ENCODE measurements around the gene BTG1. TPM values are rescaled to one million over a fixed set of nuclear protein-coding genes. Genes with fewer than 3 reads are reported as not detected.
"Not testable (repeated sequence)": the region's sequence is repeated elsewhere in the genome, so short reads cannot be mapped to it uniquely, and the experiment has no call there.

Gene BTG1
- total RNA-seq, 2 experiments from 2014 or later: 113 to 118 TPM

GRCh38 chr12:92140156-92140555 lies 5.5 kb downstream of the BTG1 start:
- CTCF ChIA-PET: no interaction called here

GRCh38 chr12:92139634-92140150 lies 6.0 kb downstream of the BTG1 start:
- ChIA-PET POLR2A (interaction anchor here (1.0 kb wide), 1 partner anchor 110 kb away, joined by 3 read pairs; no protein-coding TSS in a partner anchor), CTCF (no interaction called here)
- Mint-ChIP-seq H3K27ac (peak overlapping the region; percentile 76), H3K4me1 (ENCODE audit: low read depth) (peaks cover 51% of the 10 kb centered on the region), H3K4me3 (peak overlapping the region; percentile 100), H3K9me3 (ENCODE audit: insufficient read depth) (no peaks in the 10 kb centered on the region), H3K27me3 (ENCODE audit: low read depth) (no peaks in the 10 kb centered on the region), H3K36me3 (ENCODE audit: low read depth) (peaks cover 88% of the 10 kb centered on the region)
- ATAC-seq (no peak), DNase-seq (no peak)

More at GRCh38 chr12:92140156-92140555, 5.5 kb downstream of the BTG1 start:
- no peaks in the 10 kb centered on the region for H3K9me3 Mint-ChIP-seq (ENCODE audit: insufficient read depth)
- no peak for DNase-seq
- no peak for ATAC-seq
- H3K27me3 Mint-ChIP-seq (ENCODE audit: low read depth): no peaks in the 10 kb centered on the region
- POLR2A ChIA-PET: interaction anchor here (1.0 kb wide), 1 partner anchor 110 kb away, joined by 3 read pairs; no protein-coding TSS in a partner anchor
- peaks cover 85% of the 10 kb centered on the region for H3K36me3 Mint-ChIP-seq (ENCODE audit: low read depth)
- H3K4me3 Mint-ChIP-seq: peak overlapping the region; percentile 100
- H3K4me1 Mint-ChIP-seq (ENCODE audit: low read depth): peaks cover 47% of the 10 kb centered on the region
- peak overlapping the region; percentile 76 for H3K27ac Mint-ChIP-seq

- Mint-ChIP-seq H3K4me3 (peak overlapping the region; percentile 100), H3K27me3 (ENCODE audit: low read depth) (no peaks in the 10 kb centered on the region), H3K4me1 (ENCODE audit: low read depth) (peaks cover 62% of the 10 kb centered on the region), H3K36me3 (ENCODE audit: low read depth) (peaks cover 78% of the 10 kb centered on the region), H3K27ac (peak overlapping the region; percentile 86), H3K9me3 (ENCODE audit: insufficient read depth) (no peaks in the 10 kb centered on the region)
- no peak for ATAC-seq
- CTCF ChIA-PET: interaction anchor here (1.1 to 1.4 kb wide), 2 partner anchors 148 to 432 kb away, joined by 3 to 5 read pairs; no protein-coding TSS in a partner anchor
- POLR2A ChIA-PET: interaction anchor here (0.6 to 9.7 kb wide), 5 partner anchors 7 to 1249 kb away, joined by 4 to 293 read pairs (median 8); partner anchors contain the start of gene BTG1
- no peak for DNase-seq
Observed at GRCh38 chr12:92138626-92139025, 7.0 kb downstream of the BTG1 start.

DNA sequence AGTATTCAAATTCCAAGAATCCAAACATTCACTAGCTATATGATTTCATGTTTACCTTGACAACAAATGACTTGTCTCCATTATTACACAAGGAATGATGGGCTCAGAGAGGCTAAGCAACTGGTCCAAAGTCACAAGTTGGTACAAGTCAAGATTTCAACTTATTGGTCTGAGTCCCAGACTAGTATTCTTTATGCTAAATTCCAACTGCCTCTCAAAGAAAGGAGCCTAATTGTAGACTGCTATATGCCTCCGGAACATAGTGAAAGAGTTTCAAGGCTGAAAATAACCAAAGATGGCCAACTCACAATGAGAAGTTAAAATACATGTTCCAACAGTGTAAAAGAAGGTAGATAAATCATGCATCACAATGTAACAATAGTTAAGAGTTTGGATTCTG lies 7.5 kb downstream of the BTG1 start:
- ChIA-PET POLR2A (interaction anchor here (0.6 to 9.7 kb wide), 12 partner anchors 7 to 1249 kb away, joined by 3 to 293 read pairs (median 4); partner anchors contain the start of gene BTG1), CTCF (interaction anchor here (0.6 to 2.4 kb wide), 11 partner anchors 7 to 756 kb away, joined by 3 to 17 read pairs (median 4); partner anchors contain the start of gene BTG1)
- Mint-ChIP-seq H3K9me3 (ENCODE audit: insufficient read depth) (no peaks in the 10 kb centered on the region), H3K4me1 (ENCODE audit: low read depth) (peaks cover 67% of the 10 kb centered on the region), H3K36me3 (ENCODE audit: low read depth) (peaks cover 73% of the 10 kb centered on the region), H3K27me3 (ENCODE audit: low read depth) (no peaks in the 10 kb centered on the region), H3K27ac (peak overlapping the region; percentile 86), H3K4me3 (peak overlapping the region; percentile 100)
- ATAC-seq (no peak), DNase-seq (no peak)

- peak overlapping the region; percentile 100 for H3K4me3 Mint-ChIP-seq
- no peaks in the 10 kb centered on the region for H3K27me3 Mint-ChIP-seq (ENCODE audit: low read depth)
- H3K9me3 Mint-ChIP-seq (ENCODE audit: insufficient read depth): no peaks in the 10 kb centered on the region
- H3K27ac Mint-ChIP-seq: peak overlapping the region; percentile 86
- POLR2A ChIA-PET: interaction anchor here (0.6 to 9.7 kb wide), 27 partner anchors 8 to 593 kb away, joined by 3 to 293 read pairs (median 4); partner anchors contain the start of gene BTG1
- H3K4me1 Mint-ChIP-seq (ENCODE audit: low read depth): peaks cover 71% of the 10 kb centered on the region
- CTCF ChIA-PET: interaction anchor here (0.6 to 3.1 kb wide), 25 partner anchors 8 to 755 kb away, joined by 3 to 17 read pairs (median 3); partner anchors contain the start of gene BTG1
- ATAC-seq (no peak), DNase-seq (no peak)
- peaks cover 64% of the 10 kb centered on the region for H3K36me3 Mint-ChIP-seq (ENCODE audit: low read depth)
Observed at GRCh38 chr12:92136965-92137721, 8.5 kb downstream of the BTG1 start.

- peaks cover 80% of the 10 kb centered on the region for H3K4me1 Mint-ChIP-seq (ENCODE audit: low read depth)
- H3K9me3 Mint-ChIP-seq (ENCODE audit: insufficient read depth): no peaks in the 10 kb centered on the region
- ATAC-seq (no peak), DNase-seq (no peak)
- ChIA-PET CTCF (interaction anchor here (0.6 to 6.8 kb wide), 16 partner anchors 7 to 754 kb away, joined by 3 to 48 read pairs (median 4); partner anchors contain the start of gene BTG1), POLR2A (interaction anchor here (0.6 to 9.7 kb wide), 13 partner anchors 8 to 369 kb away, joined by 3 to 293 read pairs (median 4); partner anchors contain the start of gene BTG1)
- peak overlapping the region; percentile 86 for H3K27ac Mint-ChIP-seq
- H3K36me3 Mint-ChIP-seq (ENCODE audit: low read depth): peaks cover 64% of the 10 kb centered on the region
- peak overlapping the region; percentile 100 for H3K4me3 Mint-ChIP-seq
- no peaks in the 10 kb centered on the region for H3K27me3 Mint-ChIP-seq (ENCODE audit: low read depth)
Observed at GRCh38 chr12:92136026-92136730, 9.5 kb downstream of the BTG1 start.

DNA sequence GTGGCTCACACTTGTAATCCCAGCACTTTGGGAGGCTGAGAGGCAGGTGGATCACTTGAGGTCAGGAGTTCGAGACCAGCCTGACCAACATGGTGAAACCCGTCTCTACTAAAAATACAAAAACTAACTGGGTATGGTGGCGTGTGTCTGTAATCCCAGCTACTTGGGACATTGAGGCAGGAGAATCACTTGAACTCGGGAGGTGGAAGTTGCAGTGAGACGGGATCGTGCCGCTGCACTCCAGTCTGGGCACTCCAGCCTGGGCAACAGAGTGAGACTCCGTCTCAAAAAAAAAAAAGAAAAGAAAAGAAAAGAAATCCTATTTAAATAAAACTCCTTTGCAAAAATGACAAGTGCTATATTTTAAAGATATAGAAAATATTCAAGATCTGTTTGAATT lies 10.1 kb downstream of the BTG1 start:
- POLR2A ChIA-PET: interaction anchor here (0.5 to 9.7 kb wide), 3 partner anchors 10 to 105 kb away, joined by 3 to 293 read pairs (median 13); partner anchors contain the start of gene BTG1
- H3K4me3 Mint-ChIP-seq: peak overlapping the region; percentile 100
- not testable (repeated sequence) for H3K27me3 Mint-ChIP-seq (ENCODE audit: low read depth)

DNA sequence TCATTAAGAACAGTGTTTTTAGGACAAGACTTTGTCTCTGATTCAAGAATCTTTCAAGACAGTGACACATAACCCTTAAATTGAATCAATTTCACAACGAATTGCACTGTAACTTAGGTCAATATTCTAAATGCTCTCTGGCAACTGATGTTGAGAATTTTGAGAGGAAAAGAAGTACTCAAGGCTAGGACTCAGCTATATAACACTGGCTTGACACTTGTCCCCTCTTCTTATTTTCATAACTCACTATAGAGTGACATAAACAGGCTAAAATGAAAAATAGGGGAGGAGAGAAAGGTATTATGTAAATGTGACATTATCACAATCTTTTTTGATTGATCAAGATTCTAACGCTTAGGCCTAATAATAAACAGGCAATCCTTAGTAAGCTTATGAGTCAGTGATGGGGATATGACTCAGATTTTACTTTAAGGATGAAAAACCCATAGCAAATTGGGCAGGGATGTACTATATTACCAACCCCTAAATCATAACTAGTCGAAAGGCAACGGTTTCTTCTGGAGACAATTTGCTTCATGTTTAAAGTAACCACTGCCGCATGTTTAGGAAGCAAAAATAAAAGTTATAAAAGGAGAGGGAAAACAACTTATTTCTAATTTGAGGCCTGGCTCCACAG lies 10.9 kb downstream of the BTG1 start:
- peak; percentile 8 for ATAC-seq

More for the DNA sequence above, 10.1 kb downstream of the BTG1 start:
- CTCF ChIA-PET: interaction anchor here (1.8 to 6.8 kb wide), 4 partner anchors 8 to 435 kb away, joined by 7 to 48 read pairs (median 12); partner anchors contain the start of gene BTG1
- H3K9me3 Mint-ChIP-seq (ENCODE audit: insufficient read depth); DNase-seq; ATAC-seq: not testable (repeated sequence)
- Mint-ChIP-seq H3K36me3 (ENCODE audit: low read depth) (peaks cover 63% of the 10 kb centered on the region), H3K4me1 (ENCODE audit: low read depth) (peaks cover 87% of the 10 kb centered on the region), H3K27ac (peak overlapping the region; percentile 88)

DNA sequence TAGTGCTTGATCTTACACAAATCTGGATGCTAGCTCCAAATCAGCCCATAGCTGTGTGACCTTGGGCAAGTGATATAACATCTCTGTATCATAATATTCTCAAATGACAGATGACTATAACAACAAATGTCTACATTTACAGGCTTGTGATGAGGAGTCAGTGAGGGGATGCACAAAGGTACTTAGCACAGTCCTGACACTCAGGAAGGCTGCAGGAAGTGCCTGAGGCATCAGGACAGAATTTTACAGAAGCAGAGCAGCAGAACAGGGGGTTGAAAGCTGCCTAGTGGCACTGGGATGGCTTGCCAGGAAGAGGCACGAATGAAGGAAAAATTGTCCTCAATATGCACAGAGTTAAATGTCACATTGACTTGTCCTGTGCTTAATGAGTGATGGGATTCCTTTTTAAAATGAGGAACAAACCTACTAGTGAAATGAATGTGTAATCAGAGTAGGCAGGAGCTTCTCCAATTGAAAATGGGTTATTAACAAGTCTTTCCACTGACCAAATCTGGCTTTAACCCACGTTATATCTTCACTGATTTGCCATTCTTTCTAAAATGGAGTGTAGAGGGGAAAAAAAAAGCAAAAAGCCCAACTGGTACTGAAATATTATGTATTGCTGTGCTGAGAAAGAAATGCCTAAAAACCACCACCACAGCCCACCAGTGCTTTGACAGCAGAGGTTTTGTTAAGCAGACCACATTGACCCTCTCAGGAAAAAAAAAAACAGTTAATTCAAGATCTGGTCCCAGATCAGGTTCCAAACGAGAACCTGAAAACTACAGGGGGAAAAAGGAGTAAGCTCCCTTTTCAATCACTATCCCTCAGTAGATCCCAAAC lies 11.6 kb downstream of the BTG1 start:
- peaks cover 59% of the 10 kb centered on the region for H3K36me3 Mint-ChIP-seq (ENCODE audit: low read depth)
- H3K27ac Mint-ChIP-seq: peak overlapping the region; percentile 88
- peak; percentile 18 for ATAC-seq
- no peaks in the 10 kb centered on the region for H3K27me3 Mint-ChIP-seq (ENCODE audit: low read depth)
- DNase-seq: peak; percentile 40
- no peaks in the 10 kb centered on the region for H3K9me3 Mint-ChIP-seq (ENCODE audit: insufficient read depth)
- CTCF ChIA-PET: interaction anchor here (1.0 to 6.8 kb wide), 12 partner anchors 9 to 753 kb away, joined by 3 to 48 read pairs (median 6); partner anchors contain the start of gene BTG1
- peaks cover 91% of the 10 kb centered on the region for H3K4me1 Mint-ChIP-seq (ENCODE audit: low read depth)
- POLR2A ChIA-PET: interaction anchor here (0.6 to 9.7 kb wide), 11 partner anchors 9 to 760 kb away, joined by 3 to 293 read pairs (median 3); partner anchors contain the start of gene BTG1
- peak overlapping the region; percentile 70 for H3K4me3 Mint-ChIP-seq

More for the DNA sequence above, 10.9 kb downstream of the BTG1 start:
- Mint-ChIP-seq H3K9me3 (ENCODE audit: insufficient read depth) (no peaks in the 10 kb centered on the region), H3K4me3 (peak overlapping the region; percentile 70), H3K27me3 (ENCODE audit: low read depth) (no peaks in the 10 kb centered on the region), H3K4me1 (ENCODE audit: low read depth) (peaks cover 86% of the 10 kb centered on the region), H3K36me3 (ENCODE audit: low read depth) (peaks cover 61% of the 10 kb centered on the region), H3K27ac (peak overlapping the region; percentile 88)
- CTCF ChIA-PET: interaction anchor here (1.0 to 6.8 kb wide), 8 partner anchors 9 to 436 kb away, joined by 3 to 48 read pairs (median 7); partner anchors contain the start of gene BTG1
- POLR2A ChIA-PET: interaction anchor here (1.0 to 9.7 kb wide), 8 partner anchors 10 to 761 kb away, joined by 3 to 293 read pairs (median 4); partner anchors contain the start of gene BTG1
- no peak for DNase-seq

GRCh38 chr12:92133171-92133570 lies 12.5 kb downstream of the BTG1 start:
- DNase-seq: no peak
- peak; percentile 14 for ATAC-seq
- peak overlapping the region; percentile 70 for H3K4me3 Mint-ChIP-seq
- peaks cover 88% of the 10 kb centered on the region for H3K4me1 Mint-ChIP-seq (ENCODE audit: low read depth)
- no peaks in the 10 kb centered on the region for H3K9me3 Mint-ChIP-seq (ENCODE audit: insufficient read depth)
- H3K27me3 Mint-ChIP-seq (ENCODE audit: low read depth): no peaks in the 10 kb centered on the region
- H3K27ac Mint-ChIP-seq: peak overlapping the region; percentile 74
- peaks cover 58% of the 10 kb centered on the region for H3K36me3 Mint-ChIP-seq (ENCODE audit: low read depth)
- CTCF ChIA-PET: interaction anchor here (1.1 to 6.8 kb wide), 10 partner anchors 8 to 752 kb away, joined by 3 to 48 read pairs (median 6); partner anchors contain the start of gene BTG1
- POLR2A ChIA-PET: interaction anchor here (0.6 to 9.7 kb wide), 7 partner anchors 8 to 275 kb away, joined by 3 to 293 read pairs (median 3); partner anchors contain the start of gene BTG1
